ENCODE data around the gene TJP1. TPM values are rescaled to one million over a fixed set of nuclear protein-coding genes. Genes with fewer than 3 reads are reported as not detected.

Gene TJP1
- total RNA-seq, 2 donors from 2014 or later: 47.2 to 70.1 TPM

DNA sequence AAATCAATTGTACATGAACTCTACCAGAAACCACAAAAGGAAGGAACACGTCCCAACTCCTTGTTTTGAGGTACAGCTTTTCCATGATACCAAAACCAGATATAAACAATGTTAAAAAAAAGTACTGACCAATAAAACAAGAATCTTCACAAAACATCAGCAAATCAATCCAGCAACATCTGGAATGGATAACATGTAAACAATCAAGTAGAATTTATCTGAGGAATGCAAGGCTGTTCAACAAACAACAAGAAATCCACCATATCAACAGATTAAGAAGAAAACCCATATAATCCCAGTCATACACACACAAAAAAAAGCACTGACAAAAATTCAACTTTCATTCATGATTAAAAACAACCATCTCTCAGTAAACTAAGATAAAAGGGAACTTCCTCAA, 26.7 kb downstream of the TJP1 start:
- Histone ChIP-seq H3K4me3 (no peak overlapping the region), H3K4me1 (no peaks in the 10 kb centered on the region), H3K27ac (no peak overlapping the region), H3K27me3 (no peaks in the 10 kb centered on the region), H3K9me3 (no peaks in the 10 kb centered on the region), H3K36me3 (no peaks in the 10 kb centered on the region), H3K9ac (ENCODE audit: low read depth in 2 of 2, low read length in 2 of 2) (no peak overlapping the region)
- intact Hi-C loops (cut with DNase I): no loop called here
- TF ChIP-seq, protein P1, sequence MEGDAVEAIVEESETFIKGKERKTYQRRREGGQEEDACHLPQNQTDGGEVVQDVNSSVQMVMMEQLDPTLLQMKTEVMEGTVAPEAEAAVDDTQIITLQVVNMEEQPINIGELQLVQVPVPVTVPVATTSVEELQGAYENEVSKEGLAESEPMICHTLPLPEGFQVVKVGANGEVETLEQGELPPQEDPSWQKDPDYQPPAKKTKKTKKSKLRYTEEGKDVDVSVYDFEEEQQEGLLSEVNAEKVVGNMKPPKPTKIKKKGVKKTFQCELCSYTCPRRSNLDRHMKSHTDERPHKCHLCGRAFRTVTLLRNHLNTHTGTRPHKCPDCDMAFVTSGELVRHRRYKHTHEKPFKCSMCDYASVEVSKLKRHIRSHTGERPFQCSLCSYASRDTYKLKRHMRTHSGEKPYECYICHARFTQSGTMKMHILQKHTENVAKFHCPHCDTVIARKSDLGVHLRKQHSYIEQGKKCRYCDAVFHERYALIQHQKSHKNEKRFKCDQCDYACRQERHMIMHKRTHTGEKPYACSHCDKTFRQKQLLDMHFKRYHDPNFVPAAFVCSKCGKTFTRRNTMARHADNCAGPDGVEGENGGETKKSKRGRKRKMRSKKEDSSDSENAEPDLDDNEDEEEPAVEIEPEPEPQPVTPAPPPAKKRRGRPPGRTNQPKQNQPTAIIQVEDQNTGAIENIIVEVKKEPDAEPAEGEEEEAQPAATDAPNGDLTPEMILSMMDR (IDR thresholded peaks at IDR 0.05): no peak
- no peak for DNase-seq

DNA sequence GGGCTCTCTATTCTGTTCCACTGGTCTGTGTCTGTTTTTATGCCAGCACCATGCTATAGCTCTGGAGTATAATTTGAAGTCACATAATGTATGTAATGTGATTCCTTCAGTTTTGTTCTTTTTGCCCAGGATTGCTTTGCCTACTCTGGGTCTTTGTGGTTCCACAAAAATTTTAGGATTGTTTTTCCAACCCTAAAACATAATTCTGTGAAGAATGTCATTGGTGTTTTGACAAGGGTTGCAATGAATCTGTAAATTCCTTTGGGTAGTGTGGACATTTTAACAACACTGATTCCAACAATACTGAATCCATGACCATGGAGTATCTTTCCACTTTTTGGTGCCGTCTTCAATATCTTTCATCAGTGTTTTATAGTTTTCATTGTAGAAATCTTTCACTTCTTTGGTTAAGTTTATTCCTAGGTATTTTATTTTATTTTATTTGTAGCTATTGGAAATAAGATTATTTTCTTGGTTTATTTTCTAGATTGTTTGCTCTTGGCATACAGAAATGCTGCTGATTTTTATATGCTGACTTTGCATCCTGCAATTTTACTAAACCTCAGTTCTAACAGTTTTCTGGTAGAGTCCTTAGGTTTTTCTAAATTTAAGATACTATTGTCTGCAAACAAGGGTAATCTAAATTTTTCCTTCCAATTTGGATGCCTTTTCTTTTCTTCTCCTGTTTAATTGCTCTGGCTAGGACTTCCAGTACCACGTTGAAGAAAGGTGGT, 29.7 kb downstream of the TJP1 start:
- intact Hi-C loops (cut with DNase I): no loop called here
- Histone ChIP-seq H3K4me3 (no peak overlapping the region), H3K9ac (ENCODE audit: low read depth in 2 of 2, low read length in 2 of 2) (no peak overlapping the region), H3K27ac (no peak overlapping the region), H3K27me3 (no peaks in the 10 kb centered on the region), H3K4me1 (no peaks in the 10 kb centered on the region), H3K9me3 (no peaks in the 10 kb centered on the region), H3K36me3 (no peaks in the 10 kb centered on the region)
- TF ChIP-seq, protein P1 (IDR thresholded peaks at IDR 0.05): no peak
- no peak for DNase-seq

DNA sequence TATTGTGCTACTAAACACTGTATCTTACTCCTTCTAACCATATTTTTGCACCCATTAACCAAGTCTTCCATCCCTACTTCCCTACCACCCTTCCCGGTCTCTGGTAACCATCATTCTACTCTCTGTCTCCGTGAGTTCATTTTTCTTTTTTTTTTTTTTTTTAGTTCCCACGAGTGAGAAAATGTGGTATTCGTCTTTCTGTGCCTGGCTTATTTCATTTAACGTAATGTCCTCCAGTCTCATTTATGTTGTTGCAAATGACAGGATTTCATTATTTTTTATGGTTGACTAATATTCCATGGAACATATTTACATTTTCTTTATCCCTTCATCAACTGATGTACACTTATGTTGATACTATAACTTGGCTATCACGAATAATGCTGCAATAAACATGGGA, 31.7 kb downstream of the TJP1 start:
- no peak overlapping the region for H3K9ac ChIP-seq (ENCODE audit: low read depth in 2 of 2, low read length in 2 of 2)
- H3K36me3 ChIP-seq: no peaks in the 10 kb centered on the region
- TF ChIP-seq, protein P1 (IDR thresholded peaks at IDR 0.05): no peak
- no peaks in the 10 kb centered on the region for H3K27me3 ChIP-seq
- no peak overlapping the region for H3K27ac ChIP-seq
- intact Hi-C loops (cut with DNase I): no loop called here
- no peak overlapping the region for H3K4me3 ChIP-seq
- no peak for DNase-seq
- H3K4me1 ChIP-seq: no peaks in the 10 kb centered on the region
- no peaks in the 10 kb centered on the region for H3K9me3 ChIP-seq

DNA sequence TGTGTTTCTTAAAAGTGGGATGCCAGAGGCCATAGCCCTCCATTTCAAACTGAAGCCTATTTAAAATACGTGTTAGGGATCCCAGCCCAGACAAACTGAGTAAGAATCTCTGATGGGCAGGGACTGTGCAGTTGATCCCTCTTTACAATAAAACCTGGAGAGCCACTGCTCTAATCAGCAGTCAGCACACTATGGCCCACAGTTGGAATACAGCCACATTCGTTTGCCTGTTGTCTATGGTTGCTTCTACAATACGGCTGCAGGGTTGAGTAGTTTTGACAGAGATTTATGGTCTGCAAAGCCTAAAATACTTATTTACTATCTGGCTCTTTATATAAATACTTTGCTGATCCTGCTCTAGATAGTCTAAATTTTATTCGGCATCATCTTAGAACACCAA, 32.4 kb downstream of the TJP1 start:
- intact Hi-C loops (cut with DNase I): no loop called here
- H3K27ac ChIP-seq: no peak overlapping the region
- H3K36me3 ChIP-seq: no peaks in the 10 kb centered on the region
- no peaks in the 10 kb centered on the region for H3K4me1 ChIP-seq
- H3K27me3 ChIP-seq: no peaks in the 10 kb centered on the region
- TF ChIP-seq, protein P1 (IDR thresholded peaks at IDR 0.05): no peak
- no peak for DNase-seq
- no peak overlapping the region for H3K4me3 ChIP-seq
- no peak overlapping the region for H3K9ac ChIP-seq (ENCODE audit: low read depth in 2 of 2, low read length in 2 of 2)
- H3K9me3 ChIP-seq: no peaks in the 10 kb centered on the region

DNA sequence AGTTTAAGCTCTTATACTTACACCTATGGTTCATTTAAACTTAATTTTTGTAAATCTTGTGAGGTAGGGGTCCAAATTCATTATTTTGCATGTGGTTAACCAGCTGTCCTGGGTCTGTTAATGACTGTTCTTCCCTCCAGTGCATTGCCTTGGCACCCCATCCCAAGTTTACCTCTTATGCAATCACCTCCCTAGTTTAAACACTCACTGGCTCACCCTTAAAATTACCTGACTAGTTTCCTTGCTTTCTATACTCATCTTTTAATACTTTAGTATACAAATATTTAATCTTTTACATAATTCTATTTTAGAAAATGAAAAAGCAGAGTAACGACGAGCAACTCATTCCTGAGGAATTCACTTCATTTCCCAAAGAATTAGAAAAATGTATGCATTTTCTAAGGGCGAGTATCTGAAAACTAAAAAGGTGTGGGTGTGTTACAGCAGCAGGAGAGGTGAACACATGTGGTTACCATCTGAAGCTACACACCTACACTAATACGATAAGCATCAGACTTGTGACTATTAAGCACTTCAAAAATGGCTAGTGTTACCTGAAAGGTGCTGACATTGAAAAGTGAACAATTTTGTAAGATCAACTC, 33.7 kb downstream of the TJP1 start:
- DNase-seq: no peak
- Histone ChIP-seq H3K27me3 (no peaks in the 10 kb centered on the region), H3K9me3 (no peaks in the 10 kb centered on the region), H3K27ac (no peak overlapping the region), H3K4me3 (no peak overlapping the region), H3K4me1 (peaks cover 3% of the 10 kb centered on the region), H3K36me3 (no peaks in the 10 kb centered on the region), H3K9ac (ENCODE audit: low read depth in 2 of 2, low read length in 2 of 2) (no peak overlapping the region)
- TF ChIP-seq, protein P1 (IDR thresholded peaks at IDR 0.05): no peak
- intact Hi-C loops (cut with DNase I): no loop called here

All from colonic mucosa (tissue), 4 donors.